ENCODE measurements around the gene PRDM16. TPM values are rescaled to one million over a fixed set of nuclear protein-coding genes. Genes with fewer than 3 reads are reported as not detected.

PRDM16 gene
- polyA plus RNA-seq, 3 donors = not detected

GRCh38 chr1:3225661-3226060 is 156.7 kb downstream of the PRDM16 start:
- Histone ChIP-seq H3K9ac (ENCODE audit: insufficient read depth, low read length, poor library complexity, severe bottlenecking) (no peak overlapping the region), H3K4me3 (replicated peaks in 1 of 3; ENCODE audit: low read depth in 2 of 3, low read length in 3 of 3) (no peak overlapping the region), H3K4me1 (ENCODE audit: control insufficient read depth in 1 of 2, insufficient read depth in 2 of 2, low read length in 2 of 2) (no peaks in the 10 kb centered on the region), H3K79me2 (ENCODE audit: insufficient read depth, low read length) (no peaks in the 10 kb centered on the region), H3K4me2 (replicated peaks; ENCODE audit: extremely low read depth, low read length, poor library complexity, severe bottlenecking) (no peak overlapping the region), H3K27me3 (ENCODE audit: control insufficient read depth in 2 of 2, insufficient read depth in 2 of 2, low read length in 2 of 2) (no peaks in the 10 kb centered on the region), H3K9me3 (replicated peaks in 1 of 2; ENCODE audit: control insufficient read depth in 1 of 2, insufficient read depth in 1 of 2, low read length in 2 of 2) (no peaks in the 10 kb centered on the region), H4K20me1 (ENCODE audit: insufficient read depth, low read length) (no peaks in the 10 kb centered on the region), H3K27ac (ENCODE audit: low read depth in 1 of 2, low read length in 2 of 2) (no peak overlapping the region), H3K36me3 (replicated peaks in 1 of 2; ENCODE audit: control insufficient read depth in 1 of 2, insufficient read depth in 2 of 2, low read length in 2 of 2) (no peaks in the 10 kb centered on the region), H2AFZ (ENCODE audit: insufficient read depth, low read depth, low read length, poor library complexity, severe bottlenecking) (no peak overlapping the region)
- Mint-ChIP-seq H3K27me3 (ENCODE audit: low read depth in 3 of 3) (peaks cover 0 to 16% (median 8%) of the 10 kb centered on the region in 3 donors), H3K4me3 (no peak overlapping the region), H3K9me3 (no peaks in the 10 kb centered on the region), H3K36me3 (no peaks in the 10 kb centered on the region), H3K27ac (no peak overlapping the region), H3K4me1 (peaks cover 2% of the 10 kb centered on the region)
- intact Hi-C loops (cut with micrococcal nuclease) = no loop called here
- TF ChIP-seq, protein P1, sequence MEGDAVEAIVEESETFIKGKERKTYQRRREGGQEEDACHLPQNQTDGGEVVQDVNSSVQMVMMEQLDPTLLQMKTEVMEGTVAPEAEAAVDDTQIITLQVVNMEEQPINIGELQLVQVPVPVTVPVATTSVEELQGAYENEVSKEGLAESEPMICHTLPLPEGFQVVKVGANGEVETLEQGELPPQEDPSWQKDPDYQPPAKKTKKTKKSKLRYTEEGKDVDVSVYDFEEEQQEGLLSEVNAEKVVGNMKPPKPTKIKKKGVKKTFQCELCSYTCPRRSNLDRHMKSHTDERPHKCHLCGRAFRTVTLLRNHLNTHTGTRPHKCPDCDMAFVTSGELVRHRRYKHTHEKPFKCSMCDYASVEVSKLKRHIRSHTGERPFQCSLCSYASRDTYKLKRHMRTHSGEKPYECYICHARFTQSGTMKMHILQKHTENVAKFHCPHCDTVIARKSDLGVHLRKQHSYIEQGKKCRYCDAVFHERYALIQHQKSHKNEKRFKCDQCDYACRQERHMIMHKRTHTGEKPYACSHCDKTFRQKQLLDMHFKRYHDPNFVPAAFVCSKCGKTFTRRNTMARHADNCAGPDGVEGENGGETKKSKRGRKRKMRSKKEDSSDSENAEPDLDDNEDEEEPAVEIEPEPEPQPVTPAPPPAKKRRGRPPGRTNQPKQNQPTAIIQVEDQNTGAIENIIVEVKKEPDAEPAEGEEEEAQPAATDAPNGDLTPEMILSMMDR (IDR thresholded peaks at IDR 0.05) = no peak
- WGBS (ENCODE audit: insufficient coverage) = 85% methylated on average over 12 of the region's 12 CpGs
- no peak for DNase-seq

DNA sequence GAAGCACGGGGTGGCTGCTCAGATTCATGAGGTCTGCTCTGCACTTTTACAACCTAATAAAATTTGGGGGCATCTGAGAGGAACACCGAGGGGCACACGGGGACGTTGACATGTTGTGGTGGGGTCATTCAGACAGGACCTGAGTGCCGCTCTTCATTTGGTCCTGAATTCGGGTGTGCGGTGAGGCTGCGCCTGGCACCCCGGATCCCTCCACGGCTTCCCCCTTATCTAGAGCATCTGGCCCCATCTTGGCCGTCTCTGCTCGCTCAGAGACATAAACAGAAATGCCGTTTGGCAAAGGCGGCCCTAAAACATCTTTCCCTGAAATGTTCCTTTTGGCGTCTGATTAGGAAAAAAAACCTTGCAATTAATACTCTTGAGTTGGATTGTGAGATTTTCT is 157.2 kb downstream of the PRDM16 start:
- no peak overlapping the region for H3K4me3 ChIP-seq (replicated peaks in 1 of 3; ENCODE audit: low read depth in 2 of 3, low read length in 3 of 3)
- H2AFZ ChIP-seq (ENCODE audit: insufficient read depth, low read depth, low read length, poor library complexity, severe bottlenecking) = no peak overlapping the region
- Mint-ChIP-seq H3K36me3 (no peaks in the 10 kb centered on the region), H3K27me3 (ENCODE audit: low read depth in 3 of 3) (peaks cover 0 to 15% (median 7%) of the 10 kb centered on the region in 3 donors), H3K9me3 (no peaks in the 10 kb centered on the region), H3K27ac (no peak overlapping the region), H3K4me1 (peaks cover 2% of the 10 kb centered on the region), H3K4me3 (no peak overlapping the region)
- H4K20me1 ChIP-seq (ENCODE audit: insufficient read depth, low read length) = no peaks in the 10 kb centered on the region
- TF ChIP-seq, protein P1 (IDR thresholded peaks at IDR 0.05) = no peak
- no peaks in the 10 kb centered on the region for H3K9me3 ChIP-seq (replicated peaks in 1 of 2; ENCODE audit: control insufficient read depth in 1 of 2, insufficient read depth in 1 of 2, low read length in 2 of 2)
- no peaks in the 10 kb centered on the region for H3K36me3 ChIP-seq (replicated peaks in 1 of 2; ENCODE audit: control insufficient read depth in 1 of 2, insufficient read depth in 2 of 2, low read length in 2 of 2)
- WGBS (ENCODE audit: insufficient coverage) = 32% methylated on average over 10 of the region's 15 CpGs
- intact Hi-C loops (cut with micrococcal nuclease) = no loop called here
- H3K27ac ChIP-seq (ENCODE audit: low read depth in 1 of 2, low read length in 2 of 2) = no peak overlapping the region
- H3K79me2 ChIP-seq (ENCODE audit: insufficient read depth, low read length) = no peaks in the 10 kb centered on the region
- no peak overlapping the region for H3K4me2 ChIP-seq (replicated peaks; ENCODE audit: extremely low read depth, low read length, poor library complexity, severe bottlenecking)
- no peak for DNase-seq
- H3K27me3 ChIP-seq (ENCODE audit: control insufficient read depth in 2 of 2, insufficient read depth in 2 of 2, low read length in 2 of 2) = no peaks in the 10 kb centered on the region
- H3K4me1 ChIP-seq (ENCODE audit: control insufficient read depth in 1 of 2, insufficient read depth in 2 of 2, low read length in 2 of 2) = no peaks in the 10 kb centered on the region
- no peak overlapping the region for H3K9ac ChIP-seq (ENCODE audit: insufficient read depth, low read length, poor library complexity, severe bottlenecking)

Data from CD14-positive monocyte (primary cell).